SK-N-MC (cell line): ENCODE measurements around the gene SULT1A2.

Experiments
- EZH2 ChIP-seq: fragments of 200-600 bp; sonication (generic); IDR thresholded peaks from one replicate; pipeline ENCODE4 v1.6.1; 2017; ENCODE audit warnings: antibody characterized with exemption
- FOXP2 ChIP-seq: optimal IDR thresholded peaks from 2 replicates; pipeline ENCODE3; 2011; ENCODE audit warnings: mild to moderate bottlenecking, moderate library complexity; ENCODE audit not compliant: insufficient read depth; ENCODE audit errors: extremely low read length, control extremely low read depth
- POLR2AphosphoS5 ChIP-seq: IDR thresholded peaks from 2 replicates; pipeline ENCODE4 v1.6.1; 2012; ENCODE audit warnings: mild to moderate bottlenecking, low read depth, low read length, borderline replicate concordance

DNA sequence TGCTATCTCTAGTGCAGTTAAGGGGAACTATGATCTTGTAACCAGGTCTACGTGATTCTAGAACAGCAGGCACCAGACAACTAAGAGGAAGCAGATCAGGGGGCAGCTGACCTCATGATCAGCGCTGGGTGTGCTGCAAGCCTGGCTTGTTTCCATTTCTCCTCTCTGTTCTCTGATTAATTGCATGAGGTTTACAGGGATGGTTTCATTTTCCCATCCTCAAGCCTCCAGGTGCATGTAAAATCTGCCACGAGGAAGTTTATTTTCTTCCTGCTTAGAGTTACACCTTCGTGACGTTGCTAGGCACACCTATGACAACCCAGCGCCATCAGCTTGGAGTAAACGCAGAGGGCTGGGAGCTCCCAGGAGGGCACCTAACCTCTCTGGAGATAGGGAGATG, 53.8 kb downstream of the SULT1A2 start:
- TF ChIP-seq EZH2 (no peak), POLR2AphosphoS5 (no peak), FOXP2 (no peak)
